Epithelial cell of esophagus (primary cell): ENCODE results near the gene NFATC1.

ENCODE experiments used
- DNase-seq: peaks from one replicate; pipeline ENCODE4 v3.0.0; 2010; ENCODE audit warnings: low read depth
- H3K4me3 ChIP-seq: 2 replicates; pipeline ENCODE4 v1.5.1; 2011; ENCODE audit warnings: mild to moderate bottlenecking, low read length, control low read depth
- TF ChIP-seq, protein P1 (sequence below): IDR thresholded peaks from 2 replicates; pipeline ENCODE4 v1.5.1; 2011; ENCODE audit warnings: low read depth, mild to moderate bottlenecking, low read length, control low read depth, inconsistent platforms; ENCODE audit not compliant: insufficient read depth; ENCODE audit errors: missing control alignments

The NFATC1 gene

GRCh38 chr18:79516441-79516931, 120.8 kb downstream of the NFATC1 start:
- H3K4me3 ChIP-seq: no peak overlapping the region
- TF ChIP-seq, protein P1, sequence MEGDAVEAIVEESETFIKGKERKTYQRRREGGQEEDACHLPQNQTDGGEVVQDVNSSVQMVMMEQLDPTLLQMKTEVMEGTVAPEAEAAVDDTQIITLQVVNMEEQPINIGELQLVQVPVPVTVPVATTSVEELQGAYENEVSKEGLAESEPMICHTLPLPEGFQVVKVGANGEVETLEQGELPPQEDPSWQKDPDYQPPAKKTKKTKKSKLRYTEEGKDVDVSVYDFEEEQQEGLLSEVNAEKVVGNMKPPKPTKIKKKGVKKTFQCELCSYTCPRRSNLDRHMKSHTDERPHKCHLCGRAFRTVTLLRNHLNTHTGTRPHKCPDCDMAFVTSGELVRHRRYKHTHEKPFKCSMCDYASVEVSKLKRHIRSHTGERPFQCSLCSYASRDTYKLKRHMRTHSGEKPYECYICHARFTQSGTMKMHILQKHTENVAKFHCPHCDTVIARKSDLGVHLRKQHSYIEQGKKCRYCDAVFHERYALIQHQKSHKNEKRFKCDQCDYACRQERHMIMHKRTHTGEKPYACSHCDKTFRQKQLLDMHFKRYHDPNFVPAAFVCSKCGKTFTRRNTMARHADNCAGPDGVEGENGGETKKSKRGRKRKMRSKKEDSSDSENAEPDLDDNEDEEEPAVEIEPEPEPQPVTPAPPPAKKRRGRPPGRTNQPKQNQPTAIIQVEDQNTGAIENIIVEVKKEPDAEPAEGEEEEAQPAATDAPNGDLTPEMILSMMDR: no peak
- no peak for DNase-seq

- TF ChIP-seq, protein P1: no peak
- H3K4me3 ChIP-seq: no peak overlapping the region
- DNase-seq: no peak
Measured at GRCh38 chr18:79517341-79517740, 121.6 kb downstream of the NFATC1 start.

GRCh38 chr18:79518028-79518682, 122.4 kb downstream of the NFATC1 start:
- DNase-seq: no peak
- no peak overlapping the region for H3K4me3 ChIP-seq
- TF ChIP-seq, protein P1: no peak

DNA sequence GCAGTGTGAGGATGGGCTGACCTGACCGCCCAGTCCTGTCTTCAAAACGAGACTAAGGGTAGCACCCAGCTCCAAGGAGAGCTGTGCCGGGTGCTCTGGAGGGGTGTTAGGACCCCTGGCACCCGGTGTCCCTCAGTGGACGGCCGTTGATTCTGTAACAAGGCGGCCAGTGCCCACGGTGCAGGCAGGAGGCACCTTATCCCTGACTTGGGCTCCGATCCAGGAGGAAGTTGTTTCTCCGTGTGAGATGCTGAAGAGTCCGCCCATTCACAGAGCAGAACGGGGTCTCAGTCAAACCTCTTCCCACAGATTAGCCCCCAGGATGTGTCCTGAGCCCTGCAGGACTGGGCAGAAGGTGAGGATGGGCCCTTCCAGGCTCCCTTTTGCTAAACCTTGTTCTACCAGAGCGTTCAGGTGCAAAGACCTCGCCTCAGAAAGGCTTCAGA, 123.0 kb downstream of the NFATC1 start:
- H3K4me3 ChIP-seq: no peak overlapping the region
- no peak for DNase-seq
- TF ChIP-seq, protein P1: no peak

DNA sequence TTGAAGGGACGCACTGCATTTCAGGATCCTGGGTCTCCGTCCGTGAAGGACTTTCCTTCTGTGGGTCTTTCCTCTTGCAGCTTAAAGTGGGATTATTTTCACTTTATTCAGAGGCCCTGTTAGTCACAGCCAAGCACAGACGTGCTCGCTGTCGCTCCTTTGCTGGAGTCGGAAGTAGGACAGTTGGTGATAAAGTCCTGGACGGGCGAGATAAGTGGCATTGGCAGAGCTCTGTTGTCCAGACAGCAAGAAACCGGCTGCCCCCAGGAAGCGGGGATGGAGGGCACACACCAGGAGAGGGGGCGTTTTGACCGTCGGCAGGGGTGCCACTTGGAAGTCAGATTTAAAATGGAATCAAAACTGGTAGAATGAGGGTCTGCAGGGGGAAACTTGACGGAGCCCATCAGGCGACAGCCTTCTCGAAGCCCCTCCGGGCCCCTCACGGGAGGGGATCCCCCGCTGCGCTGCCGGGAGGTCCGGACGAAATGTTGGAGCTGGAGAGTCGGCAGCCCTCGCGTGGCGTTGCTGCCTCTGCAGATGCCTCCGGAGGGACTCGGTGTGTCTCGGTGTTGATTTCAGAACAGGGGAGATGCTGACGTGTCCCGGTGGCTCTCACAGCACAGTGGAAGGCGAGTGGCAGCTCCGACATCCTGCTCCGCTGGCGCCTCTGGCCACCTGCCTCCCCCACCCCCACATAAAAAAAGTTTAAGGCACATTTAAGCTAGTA, 124.2 kb downstream of the NFATC1 start:
- H3K4me3 ChIP-seq: no peak overlapping the region
- no peak for DNase-seq
- TF ChIP-seq, protein P1: no peak

DNA sequence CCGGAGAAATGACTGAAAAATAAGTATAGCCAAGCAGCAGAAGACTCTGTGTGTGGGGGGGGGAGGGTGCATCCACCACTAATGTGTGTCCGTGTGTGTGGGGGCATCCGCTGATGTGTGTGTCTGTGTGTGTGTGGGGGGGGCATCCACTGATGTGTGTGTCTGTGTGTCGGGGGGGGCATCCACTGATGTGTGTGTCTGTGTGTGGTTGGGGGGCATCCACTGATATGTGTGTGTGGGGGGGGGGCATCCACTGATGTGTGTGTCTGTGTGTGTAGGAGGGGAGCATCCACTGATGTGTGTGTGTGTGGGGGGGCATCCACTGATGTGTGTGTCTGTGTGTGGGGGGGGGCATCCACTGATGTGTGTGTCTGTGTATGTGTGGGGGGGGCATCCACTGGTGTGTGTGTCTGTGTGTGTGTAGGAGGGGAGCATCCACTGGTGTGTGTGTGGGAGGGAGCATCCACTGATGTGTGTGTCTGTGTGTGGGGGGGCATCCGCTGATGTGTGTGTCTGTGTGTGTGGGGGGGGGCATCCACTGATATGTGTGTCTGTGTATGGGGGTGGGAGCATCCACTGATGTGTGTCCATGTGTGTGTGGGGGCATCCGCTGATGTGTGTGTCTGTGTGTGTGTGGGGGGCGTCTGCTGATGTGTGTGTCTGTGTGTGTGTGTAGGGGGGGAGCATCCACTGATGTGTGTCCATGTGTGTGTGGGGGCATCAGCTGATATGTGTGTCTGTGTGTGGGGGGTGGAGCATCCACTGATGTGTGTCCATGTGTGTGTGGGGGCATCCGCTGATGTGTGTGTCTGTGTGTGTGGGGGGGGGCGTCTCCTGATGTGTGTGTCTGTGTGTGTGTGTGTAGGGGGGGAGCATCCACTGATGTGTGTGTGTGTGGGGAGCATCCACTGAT, 125.0 kb downstream of the NFATC1 start:
- TF ChIP-seq, protein P1: no peak

More for the DNA sequence above, 125.0 kb downstream of the NFATC1 start:
- DNase-seq: no peak
- H3K4me3 ChIP-seq: no peak overlapping the region
